ENCODE results near the gene PCDH15. TPM values are rescaled to one million over a fixed set of nuclear protein-coding genes. Genes with fewer than 3 reads are reported as not detected.

The PCDH15 gene
- total RNA-seq, 2 donors from 2014 or later: 0.19 to 0.51 TPM

- Histone ChIP-seq H3K27ac (no peak overlapping the region), H3K27me3 (no peaks in the 10 kb centered on the region), H3K9me3 (no peaks in the 10 kb centered on the region), H3K36me3 (no peaks in the 10 kb centered on the region), H3K4me3 (no peak overlapping the region), H3K4me1 (no peaks in the 10 kb centered on the region)
- TF ChIP-seq, protein P1, sequence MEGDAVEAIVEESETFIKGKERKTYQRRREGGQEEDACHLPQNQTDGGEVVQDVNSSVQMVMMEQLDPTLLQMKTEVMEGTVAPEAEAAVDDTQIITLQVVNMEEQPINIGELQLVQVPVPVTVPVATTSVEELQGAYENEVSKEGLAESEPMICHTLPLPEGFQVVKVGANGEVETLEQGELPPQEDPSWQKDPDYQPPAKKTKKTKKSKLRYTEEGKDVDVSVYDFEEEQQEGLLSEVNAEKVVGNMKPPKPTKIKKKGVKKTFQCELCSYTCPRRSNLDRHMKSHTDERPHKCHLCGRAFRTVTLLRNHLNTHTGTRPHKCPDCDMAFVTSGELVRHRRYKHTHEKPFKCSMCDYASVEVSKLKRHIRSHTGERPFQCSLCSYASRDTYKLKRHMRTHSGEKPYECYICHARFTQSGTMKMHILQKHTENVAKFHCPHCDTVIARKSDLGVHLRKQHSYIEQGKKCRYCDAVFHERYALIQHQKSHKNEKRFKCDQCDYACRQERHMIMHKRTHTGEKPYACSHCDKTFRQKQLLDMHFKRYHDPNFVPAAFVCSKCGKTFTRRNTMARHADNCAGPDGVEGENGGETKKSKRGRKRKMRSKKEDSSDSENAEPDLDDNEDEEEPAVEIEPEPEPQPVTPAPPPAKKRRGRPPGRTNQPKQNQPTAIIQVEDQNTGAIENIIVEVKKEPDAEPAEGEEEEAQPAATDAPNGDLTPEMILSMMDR (IDR thresholded peaks at IDR 0.05): no peak
- no peak for DNase-seq (ENCODE audit: low spot score)
These were observed 957.2 kb downstream of the PCDH15 start for GRCh38 chr10:53843736-53844362.

DNA sequence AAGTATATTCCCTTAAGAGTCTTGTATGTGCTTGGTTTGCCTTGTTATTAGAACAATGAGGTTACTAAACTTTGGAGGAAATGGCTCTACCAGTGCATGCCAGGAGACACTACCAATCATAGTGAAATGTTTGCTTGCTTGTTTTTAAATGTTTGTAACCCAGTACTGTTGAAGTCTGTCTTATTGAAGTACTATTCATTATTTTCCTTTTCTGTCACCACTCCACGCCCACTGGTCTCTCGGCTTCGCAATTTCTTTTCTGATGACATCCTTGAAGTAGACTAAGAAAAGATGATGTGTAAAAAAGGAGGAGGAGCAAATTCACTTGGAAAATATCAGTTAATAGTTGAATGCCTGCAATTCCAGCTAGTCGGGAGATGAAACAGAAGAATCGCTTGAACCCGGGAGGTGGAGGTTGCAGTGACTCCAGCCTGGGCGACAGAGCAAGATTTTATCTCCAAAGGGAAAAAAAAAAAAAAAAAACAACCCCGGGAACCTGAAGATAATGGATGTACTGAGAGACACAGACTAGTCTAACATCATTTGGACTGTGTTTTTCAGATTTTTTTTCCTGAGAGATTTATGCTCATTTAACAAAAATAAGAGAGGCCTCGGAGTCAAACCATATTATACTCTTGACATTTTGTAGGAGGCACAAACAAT is 959.4 kb downstream of the PCDH15 start:
- no peaks in the 10 kb centered on the region for H3K9me3 ChIP-seq
- no peak for DNase-seq (ENCODE audit: low spot score)
- no peak overlapping the region for H3K27ac ChIP-seq
- no peaks in the 10 kb centered on the region for H3K4me1 ChIP-seq
- no peaks in the 10 kb centered on the region for H3K27me3 ChIP-seq
- H3K36me3 ChIP-seq: no peaks in the 10 kb centered on the region
- TF ChIP-seq, protein P1 (IDR thresholded peaks at IDR 0.05): no peak
- no peak overlapping the region for H3K4me3 ChIP-seq

- H3K36me3 ChIP-seq: no peaks in the 10 kb centered on the region
- no peak for DNase-seq (ENCODE audit: low spot score)
- H3K9me3 ChIP-seq: no peaks in the 10 kb centered on the region
- H3K4me3 ChIP-seq: no peak overlapping the region
- no peak overlapping the region for H3K27ac ChIP-seq
- no peaks in the 10 kb centered on the region for H3K27me3 ChIP-seq
- TF ChIP-seq, protein P1 (IDR thresholded peaks at IDR 0.05): no peak
- H3K4me1 ChIP-seq: no peaks in the 10 kb centered on the region
These were observed 960.4 kb downstream of the PCDH15 start for GRCh38 chr10:53840653-53841052.

GRCh38 chr10:53839440-53840039 is 961.5 kb downstream of the PCDH15 start:
- H3K27me3 ChIP-seq: no peaks in the 10 kb centered on the region
- TF ChIP-seq, protein P1 (IDR thresholded peaks at IDR 0.05): peak in 1 of 2 donors; percentile 42
- no peak for DNase-seq (ENCODE audit: low spot score)
- H3K36me3 ChIP-seq: no peaks in the 10 kb centered on the region
- no peak overlapping the region for H3K27ac ChIP-seq
- no peaks in the 10 kb centered on the region for H3K4me1 ChIP-seq
- H3K4me3 ChIP-seq: no peak overlapping the region
- H3K9me3 ChIP-seq: no peaks in the 10 kb centered on the region

DNA sequence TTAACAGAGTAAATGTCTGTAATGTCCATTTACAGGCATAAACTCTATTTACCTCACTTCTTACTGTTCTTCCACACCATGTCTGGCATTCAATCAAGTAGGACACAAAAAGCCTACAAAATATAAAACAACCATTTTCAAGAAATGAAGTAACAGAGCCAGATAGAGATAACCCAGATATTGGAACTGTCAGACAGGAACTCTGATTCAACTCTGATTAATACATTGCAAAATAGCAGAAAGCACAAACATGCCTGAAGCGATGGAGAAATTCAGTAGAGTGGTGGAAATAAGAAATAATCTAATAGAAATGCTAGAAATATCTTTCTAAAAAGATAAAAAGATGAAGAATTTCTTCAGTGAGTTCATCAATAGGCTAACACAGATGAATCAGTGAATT is 964.4 kb downstream of the PCDH15 start:
- Histone ChIP-seq H3K27ac (no peak overlapping the region), H3K36me3 (no peaks in the 10 kb centered on the region), H3K9me3 (no peaks in the 10 kb centered on the region), H3K4me1 (no peaks in the 10 kb centered on the region), H3K27me3 (no peaks in the 10 kb centered on the region), H3K4me3 (no peak overlapping the region)
- TF ChIP-seq, protein P1 (IDR thresholded peaks at IDR 0.05): no peak
- no peak for DNase-seq (ENCODE audit: low spot score)
